HT1080 (cell line): ENCODE data around the gene SORBS1. TPM values are rescaled to one million over a fixed set of nuclear protein-coding genes. Genes with fewer than 3 reads are reported as not detected.

Experiments used
- DNase-seq: peaks from one replicate; pipeline ENCODE4 v3.0.0-alpha.2; 2015; ENCODE audit warnings: low read depth
- total RNA-seq: library from RNA; depleted of rRNA; stranded (reverse); fragments of >200 nt; shearing (Covaris generic); gene quantifications from 2 replicates; pipeline ENCODE4 v1.2.3, GENCODE V29; 2014

Gene SORBS1
- total RNA-seq, 1 experiment from 2014 or later, result 0.76 TPM

GRCh38 chr10:95542330-95542729 is 18.8 kb downstream of the SORBS1 start:
- DNase-seq, result no peak

- DNase-seq, result no peak
Measured at GRCh38 chr10:95540514-95541052, 20.6 kb downstream of the SORBS1 start.

- no peak for DNase-seq
Measured at GRCh38 chr10:95539560-95540284, 21.4 kb downstream of the SORBS1 start.

GRCh38 chr10:95538412-95538811 is 22.8 kb downstream of the SORBS1 start:
- DNase-seq, result no peak

DNA sequence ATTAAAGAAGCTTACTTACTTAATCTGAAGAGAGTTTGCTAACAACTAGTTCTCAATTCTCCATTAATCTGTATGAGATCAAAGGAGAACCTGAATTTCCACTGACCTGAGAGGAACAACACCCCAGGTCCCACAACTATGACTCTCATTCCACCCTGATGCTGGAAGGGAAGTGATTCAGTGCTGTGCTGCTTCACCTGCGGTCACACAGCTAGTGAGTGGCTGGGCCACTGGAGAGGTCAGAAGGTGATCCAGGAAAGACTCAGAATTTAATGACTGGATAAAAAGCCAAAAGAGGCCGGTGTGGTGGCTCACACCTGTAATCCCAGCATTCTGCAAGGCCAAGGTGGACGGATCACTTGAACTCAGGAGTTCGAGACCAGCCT is 23.6 kb downstream of the SORBS1 start:
- peak; percentile 40 for DNase-seq

DNA sequence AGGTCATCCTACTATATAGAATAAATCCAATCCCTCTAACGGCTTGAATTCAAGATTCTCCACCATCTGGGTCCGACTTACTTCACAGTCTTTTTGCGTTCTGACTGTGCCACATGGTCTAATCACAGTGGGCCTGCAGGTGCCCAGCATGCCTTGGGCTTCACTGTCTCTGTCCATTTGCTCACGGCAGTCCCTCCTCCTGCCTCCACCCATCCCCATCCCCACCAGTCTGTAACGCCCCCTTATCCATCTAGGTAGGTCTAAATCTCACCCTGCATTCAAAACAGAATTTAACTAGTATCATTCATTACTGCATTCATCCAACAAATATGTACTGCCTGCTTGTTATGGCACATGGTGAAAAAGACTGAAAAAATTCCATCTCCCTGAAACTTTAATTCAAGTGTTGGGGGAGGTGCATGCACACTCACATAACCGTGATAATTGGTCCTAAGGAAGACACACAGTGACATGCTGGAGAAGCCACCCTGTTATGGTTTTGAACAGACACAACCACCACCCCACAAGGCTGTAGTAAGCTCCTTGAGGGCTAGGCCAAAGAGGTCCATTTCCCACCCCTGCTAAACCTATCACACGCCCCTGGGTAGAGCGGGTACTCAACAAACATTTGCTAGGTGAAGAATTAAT is 24.2 kb downstream of the SORBS1 start:
- DNase-seq, result no peak

- no peak for DNase-seq
Measured at GRCh38 chr10:95536017-95536416, 25.2 kb downstream of the SORBS1 start.

DNA sequence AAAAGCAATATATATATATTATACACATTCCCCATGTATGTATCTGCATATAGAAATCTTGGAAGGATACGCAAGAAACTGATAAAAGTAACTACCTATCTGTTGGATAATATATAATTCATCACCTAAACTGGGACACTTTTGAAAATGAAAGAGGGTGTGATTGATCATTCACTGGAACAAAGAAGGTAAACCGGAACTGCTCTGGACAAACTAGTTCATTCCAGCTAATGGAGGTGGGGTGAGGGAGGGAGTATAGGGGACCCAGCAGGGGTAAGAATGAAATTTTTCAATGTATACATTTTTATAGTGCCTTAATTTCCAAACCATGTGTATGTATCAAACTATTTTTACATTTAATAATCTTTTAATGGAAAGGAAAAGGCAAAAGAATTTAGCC is 25.6 kb downstream of the SORBS1 start:
- DNase-seq, result no peak

DNA sequence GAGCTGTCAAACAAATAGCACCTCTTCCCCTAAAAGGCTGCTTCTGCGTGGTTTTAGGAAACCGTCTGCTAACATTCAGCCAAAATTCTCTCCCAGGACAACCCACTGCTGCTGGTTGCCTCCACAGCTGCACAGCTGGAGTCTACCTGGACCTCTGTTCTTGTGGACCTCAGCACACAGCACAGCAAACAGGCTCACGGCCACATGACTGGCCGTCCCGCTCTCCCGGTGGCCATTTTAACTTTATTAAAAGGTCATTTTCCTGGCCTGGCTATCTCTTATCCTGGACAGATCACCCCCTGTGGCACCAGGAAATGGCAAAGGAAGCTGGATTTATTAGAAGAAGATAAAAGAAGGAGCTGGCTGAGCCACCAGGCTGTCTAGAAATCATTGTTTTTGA is 27.6 kb downstream of the SORBS1 start:
- DNase-seq, result no peak

DNA sequence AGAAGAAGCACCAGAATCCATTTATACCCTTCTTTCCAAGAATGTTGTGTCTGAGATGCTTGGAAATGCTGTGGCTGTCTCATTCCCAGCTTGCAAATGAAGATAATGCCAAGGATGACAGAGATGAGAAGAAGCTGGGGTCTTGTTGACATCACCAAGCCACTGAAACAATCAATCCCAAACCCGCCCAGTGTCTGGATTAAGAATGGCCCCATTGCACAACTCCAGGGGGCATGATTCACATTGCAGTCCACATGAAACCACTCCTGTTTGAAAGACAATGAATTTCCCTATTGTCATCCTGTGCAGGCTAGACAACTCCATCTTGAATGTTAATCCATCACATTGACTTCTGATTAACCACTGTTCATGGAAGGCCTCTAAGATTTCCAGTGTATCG is 28.6 kb downstream of the SORBS1 start:
- no peak for DNase-seq

DNA sequence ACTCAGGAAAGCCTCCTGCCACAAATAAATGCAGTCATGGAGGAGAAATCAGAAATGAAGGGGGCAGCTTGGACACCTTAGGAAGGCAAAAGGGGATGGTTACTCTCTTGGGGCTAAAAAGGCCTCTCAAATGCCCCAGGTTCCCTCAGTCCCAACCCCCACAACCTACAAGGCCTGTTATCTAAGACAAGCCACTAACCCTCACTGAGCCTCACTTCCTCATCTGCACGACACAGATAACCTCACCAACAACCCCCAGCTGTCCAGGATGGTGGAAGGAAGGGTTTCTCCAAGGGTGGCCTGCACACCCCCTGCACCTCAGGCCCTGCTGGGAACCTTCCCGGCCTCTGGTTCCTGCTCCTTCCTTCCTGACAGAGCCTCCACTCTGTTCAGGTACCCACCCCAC is 29.2 kb downstream of the SORBS1 start:
- no peak for DNase-seq

GRCh38 chr10:95531058-95531809 is 29.9 kb downstream of the SORBS1 start:
- no peak for DNase-seq

DNA sequence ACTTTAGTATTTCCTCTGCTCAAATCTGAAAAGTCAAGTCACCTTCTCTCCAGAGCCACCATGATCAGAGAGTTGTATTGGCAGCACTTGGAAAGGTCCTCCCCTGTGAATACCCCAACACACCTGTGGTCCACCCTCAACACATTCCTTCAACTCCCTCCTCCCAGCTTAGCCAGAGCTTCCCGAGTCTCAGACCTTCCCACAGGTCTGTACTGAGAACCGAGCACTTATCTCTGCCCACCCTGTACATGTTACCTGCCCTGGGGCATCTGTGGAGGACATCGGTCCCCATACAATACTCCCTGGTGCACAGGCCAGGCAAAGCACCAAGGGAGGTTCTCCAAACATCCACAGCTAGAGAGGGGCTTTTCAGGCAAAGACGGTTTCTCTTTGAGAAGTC is 30.6 kb downstream of the SORBS1 start:
- DNase-seq, result no peak

- no peak for DNase-seq
Measured at GRCh38 chr10:95530029-95530428, 31.1 kb downstream of the SORBS1 start.

DNA sequence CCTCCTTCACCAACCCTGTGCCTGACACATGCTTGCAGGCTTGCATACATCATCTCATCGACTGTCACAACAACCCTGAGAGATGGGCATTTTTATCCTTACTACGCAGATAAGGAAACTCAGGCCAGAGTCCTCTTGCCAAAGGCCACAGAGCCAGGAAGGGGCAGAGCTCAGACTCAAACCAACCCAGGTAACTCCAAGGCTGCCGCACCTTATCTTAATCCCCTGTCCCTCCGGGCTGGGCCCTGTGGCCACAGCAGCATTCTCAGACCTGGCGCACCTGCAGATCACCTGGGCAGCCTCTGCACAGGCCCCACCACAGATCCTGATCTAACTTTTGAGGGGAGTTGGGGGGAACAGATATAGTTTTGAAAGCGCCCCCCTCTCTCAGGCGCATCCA is 35.1 kb downstream of the SORBS1 start:
- DNase-seq, result no peak

- peak; percentile 8 for DNase-seq
Measured at GRCh38 chr10:95525033-95525418, 36.1 kb downstream of the SORBS1 start.

- DNase-seq, result no peak
Measured at GRCh38 chr10:95524358-95525032, 36.7 kb downstream of the SORBS1 start.

DNA sequence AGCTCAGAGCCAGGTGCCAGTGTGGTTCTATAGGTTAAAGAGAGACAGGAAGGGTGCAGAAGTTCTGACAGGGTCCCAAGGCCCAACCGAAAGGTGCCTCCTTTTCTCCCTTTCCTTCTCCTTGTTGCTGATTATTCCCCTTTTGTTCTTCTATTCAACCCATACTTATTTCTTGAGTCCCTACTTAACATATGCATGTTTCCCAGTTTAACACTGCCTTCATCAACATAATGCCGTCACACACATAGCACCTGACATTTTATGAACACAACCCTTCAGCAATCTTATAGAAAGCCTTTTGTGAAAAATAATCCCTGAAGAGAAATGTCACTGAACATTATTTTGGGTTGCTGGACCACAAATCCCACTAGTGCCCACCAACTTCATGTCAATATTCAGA is 39.1 kb downstream of the SORBS1 start:
- DNase-seq, result no peak

DNA sequence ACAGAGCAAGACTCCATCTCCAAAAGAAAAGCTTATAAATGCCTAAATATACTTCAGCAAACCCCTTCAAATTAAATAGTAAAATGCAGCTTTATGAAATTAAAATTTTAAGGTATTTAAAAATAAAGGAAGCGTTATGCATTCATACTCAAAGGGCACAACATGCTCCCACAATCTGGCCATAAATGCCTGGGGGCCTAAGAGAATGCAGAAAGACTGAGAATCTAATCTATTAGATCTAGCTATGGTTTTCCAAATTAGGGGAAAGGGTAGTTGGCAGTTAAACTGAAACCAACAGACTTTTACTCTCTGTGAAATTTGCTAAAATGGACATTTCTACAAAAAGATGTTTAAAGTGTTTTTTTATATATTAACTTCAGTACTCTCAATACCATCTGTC is 40.6 kb downstream of the SORBS1 start:
- DNase-seq, result no peak

GRCh38 chr10:95518455-95519452 is 42.4 kb downstream of the SORBS1 start:
- no peak for DNase-seq
